B cell (primary cell): ENCODE results near the gene PRRX1. TPM values are rescaled to one million over a fixed set of nuclear protein-coding genes. Genes with fewer than 3 reads are reported as not detected.

ENCODE experiments used
- ATAC-seq: fragments of 200-7000 bp; cut with Tn5 transposase; one replicate; pipeline ENCODE4 v1.10.0; 2021; ENCODE audit warnings: low read depth, mild to moderate bottlenecking, moderate number of reproducible peaks, moderate library complexity
- CTCF ChIA-PET: fragments of 350-600 bp; sonication (Branson Sonifier 250); formaldehyde crosslinking; loops from one replicate; lab custom pipeline; 2021; ENCODE audit warnings: antibody characterized with exemption, inconsistent platforms; lab: Charles Lee
- POLR2A ChIA-PET: fragments of 350-600 bp; sonication (Branson Sonifier 250); formaldehyde crosslinking; loops from one replicate; lab custom pipeline; 2021; ENCODE audit warnings: antibody characterized with exemption; lab: Charles Lee
- DNase-seq: peaks from one replicate; pipeline ENCODE4 v3.0.0; 2013
- H2AFZ ChIP-seq: 2 replicates; pipeline ENCODE4 v1.6.1; 2012; ENCODE audit warnings: mild to moderate bottlenecking, low read depth, low read length; ENCODE audit not compliant: insufficient read depth, poor library complexity, severe bottlenecking
- H3K27ac ChIP-seq, 2 donors: 1 replicate in 1 of 2; 2 replicates in 1 of 2; pipeline ENCODE4 v1.5.1; 2012 to 2013; ENCODE audit warnings: low read length in 2 of 2, mild to moderate bottlenecking in 2 of 2, moderate library complexity in 1 of 2
- H3K27me3 ChIP-seq, 4 experiments: fragments of 200-600 bp in 1 of 4; sonication (generic) in 1 of 4; replicated peaks in 1 of 4; 1 replicate in 2 of 4; 2 replicates in 2 of 4; pipeline versions ENCODE4 v1.6.1 to v1.7.0; 2013 to 2016; ENCODE audit warnings: low read length in 3 of 4, mild to moderate bottlenecking in 2 of 4, mixed read lengths in 1 of 4, moderate library complexity in 1 of 4; ENCODE audit not compliant: insufficient read depth in 4 of 4, control insufficient read depth in 3 of 4; ENCODE audit errors: control extremely low read depth in 1 of 4
- H3K36me3 ChIP-seq, 2 experiments: replicated peaks in 1 of 2; 1 replicate in 1 of 2; 2 replicates in 1 of 2; pipeline versions ENCODE4 v1.6.1 to v1.7.1; 2013; ENCODE audit warnings: low read length in 1 of 2; ENCODE audit not compliant: insufficient read depth in 2 of 2, control insufficient read depth in 1 of 2; ENCODE audit errors: control extremely low read depth in 1 of 2, extremely low read depth in 1 of 2
- H3K4me1 ChIP-seq, 2 donors: fragments of 200-600 bp in 1 of 2; sonication (generic) in 1 of 2; 1 replicate in 1 of 2; 2 replicates in 1 of 2; pipeline versions ENCODE4 v1.5.1 to v1.6.1; 2013 to 2017; ENCODE audit warnings: low read length in 2 of 2; ENCODE audit not compliant: control insufficient read depth in 2 of 2, insufficient read depth in 2 of 2
- H3K4me2 ChIP-seq: replicated peaks from 2 replicates; pipeline ENCODE3; 2012; ENCODE audit warnings: mild to moderate bottlenecking, low read depth, low read length; ENCODE audit not compliant: poor library complexity, severe bottlenecking
- H3K4me3 ChIP-seq, 5 experiments: fragments of 200-600 bp in 1 of 5; sonication (generic) in 1 of 5; 1 replicate in 3 of 5; 2 replicates in 2 of 5; pipeline versions ENCODE4 v1.5.1 to v1.7.0; 2011 to 2016; ENCODE audit warnings: low read length in 4 of 5, mild to moderate bottlenecking in 4 of 5, low read depth in 2 of 5, control low read depth in 1 of 5, moderate library complexity in 1 of 5; ENCODE audit not compliant: insufficient read depth in 1 of 5; ENCODE audit errors: control extremely low read depth in 1 of 5, extremely low read depth in 1 of 5
- H3K79me2 ChIP-seq: fragments of 200-600 bp; sonication (generic); one replicate; pipeline ENCODE4 v1.6.0; 2016; ENCODE audit warnings: low read length; ENCODE audit not compliant: control insufficient read depth, insufficient read depth
- H3K9ac ChIP-seq: fragments of 200-600 bp; sonication (generic); 2 replicates; pipeline ENCODE4 v1.6.1; 2017; ENCODE audit warnings: mild to moderate bottlenecking, low read length, moderate library complexity
- H3K9me3 ChIP-seq, 3 donors: one replicate each; pipeline versions ENCODE4 v1.6.1 to v1.7.1; 2013; ENCODE audit warnings: low read length in 2 of 3; ENCODE audit not compliant: control insufficient read depth in 2 of 3, insufficient read depth in 1 of 3; ENCODE audit errors: control extremely low read depth in 1 of 3
- H4K20me1 ChIP-seq: 2 replicates; pipeline ENCODE4 v1.6.0; 2012; ENCODE audit warnings: mild to moderate bottlenecking, low read length; ENCODE audit not compliant: insufficient read depth, control insufficient read depth, poor library complexity, severe bottlenecking
- H3K27ac Mint-ChIP-seq: one replicate; pipeline ENCODE4 v1.8.0; 2021; ENCODE audit warnings: mixed read lengths
- H3K27me3 Mint-ChIP-seq: one replicate; pipeline ENCODE4 v1.8.0; 2021; ENCODE audit warnings: mixed read lengths
- H3K4me1 Mint-ChIP-seq: one replicate; pipeline ENCODE4 v1.8.0; 2021; ENCODE audit warnings: mixed read lengths
- H3K4me3 Mint-ChIP-seq: one replicate; pipeline ENCODE4 v1.8.0; 2021; ENCODE audit warnings: mixed read lengths
- H3K9me3 Mint-ChIP-seq: one replicate; pipeline ENCODE4 v1.8.0; 2022; ENCODE audit warnings: mixed read lengths; ENCODE audit not compliant: insufficient read depth
- CTCF ChIP-seq: fragments of 200-600 bp; IDR thresholded peaks from one replicate; pipeline ENCODE4 v1.8.0; 2022; ENCODE audit warnings: antibody characterized with exemption, mild to moderate bottlenecking
- EZH2 ChIP-seq: IDR thresholded peaks from 2 replicates; pipeline ENCODE4 v1.6.1; 2012; ENCODE audit warnings: borderline replicate concordance, low read depth, mild to moderate bottlenecking, moderate library complexity, low read length; ENCODE audit not compliant: insufficient read depth, poor library complexity, severe bottlenecking
- WGBS: methylation state at CpG from one replicate; pipeline ENCODE4 v1.1.5; 2013; ENCODE audit warnings: missing lambda C conversion rate; ENCODE audit not compliant: insufficient coverage; 5-methylcytosine and 5-hydroxymethylcytosine counted together
- intact Hi-C: fragments of 100-400 bp; cut with micrococcal nuclease; formaldehyde crosslinking; loops from one replicate; pipeline ENCODE4 v1.10.0; 2022
- polyA plus RNA-seq: library from polyadenylated mRNA; depleted of rRNA; stranded (reverse); fragments of >200 nt; gene quantifications from 2 replicates; pipeline ENCODE4 v1.2.3, GENCODE V29; 2012
- total RNA-seq, 2 donors: library from RNA; stranded (reverse); fragments of 120-200 nt in 1 of 2; gene quantifications; 1 replicate in 1 of 2; 2 replicates in 1 of 2; pipeline versions ENCODE4 v1.2.3 to v1.2.4, GENCODE V29; 2013 to 2022

Gene PRRX1
- total and polyA plus RNA-seq, 2 donors (not counting 1 experiment from before 2014, with no cell fraction given): not detected

GRCh38 chr1:170665629-170666028 is 1.7 kb downstream of the PRRX1 start:
- Histone ChIP-seq H3K36me3 (no peaks in the 10 kb centered on the region), H3K4me3 (no peak overlapping the region), H3K27me3 (peaks cover 0 to 87% (median 40%) of the 10 kb centered on the region in 4 experiments), H3K9me3 (peaks cover 0 to 13% (median 0%) of the 10 kb centered on the region in 3 donors), H3K9ac (no peak overlapping the region), H4K20me1 (no peaks in the 10 kb centered on the region), H3K4me1 (peaks cover 12 to 14% of the 10 kb centered on the region in 2 donors), H2AFZ (no peak overlapping the region), H3K4me2 (no peak overlapping the region), H3K79me2 (no peaks in the 10 kb centered on the region), H3K27ac (no peak overlapping the region)
- intact Hi-C loops: no loop called here
- ATAC-seq (no peak), DNase-seq (peak; percentile 5)
- ChIA-PET POLR2A (no interaction called here), CTCF (no interaction called here)
- Mint-ChIP-seq H3K4me3 (no peak overlapping the region), H3K4me1 (peaks cover 6% of the 10 kb centered on the region), H3K27ac (no peak overlapping the region), H3K27me3 (peaks cover 70% of the 10 kb centered on the region), H3K9me3 (no peaks in the 10 kb centered on the region)
- TF ChIP-seq CTCF: no peak
- no peak for TF ChIP-seq EZH2
- 17% methylated on average over 14 of the region's 14 CpGs for WGBS

- CTCF ChIA-PET: no interaction called here
- Mint-ChIP-seq H3K27ac (no peak overlapping the region), H3K4me1 (peaks cover 6% of the 10 kb centered on the region), H3K4me3 (no peak overlapping the region), H3K9me3 (no peaks in the 10 kb centered on the region), H3K27me3 (peaks cover 73% of the 10 kb centered on the region)
- H2AFZ ChIP-seq: no peak overlapping the region
- H3K9me3 ChIP-seq: peaks cover 0 to 9% (median 0%) of the 10 kb centered on the region in 3 donors
- H3K79me2 ChIP-seq: no peaks in the 10 kb centered on the region
- no peak overlapping the region for H3K9ac ChIP-seq
- peaks cover 12 to 14% of the 10 kb centered on the region in 2 donors for H3K4me1 ChIP-seq
- H3K27ac ChIP-seq: no peak overlapping the region
- no peaks in the 10 kb centered on the region for H3K36me3 ChIP-seq
- 32% methylated on average over 30 of the region's 32 CpGs for WGBS
- POLR2A ChIA-PET: no interaction called here
- ATAC-seq (no peak), DNase-seq (no peak)
- no peaks in the 10 kb centered on the region for H4K20me1 ChIP-seq
- no peak overlapping the region for H3K4me3 ChIP-seq
- H3K4me2 ChIP-seq: no peak overlapping the region
- intact Hi-C loops: no loop called here
- TF ChIP-seq CTCF (no peak), EZH2 (no peak)
- peaks cover 0 to 83% (median 39%) of the 10 kb centered on the region in 4 experiments for H3K27me3 ChIP-seq
Measured at GRCh38 chr1:170666541-170667254, 2.8 kb downstream of the PRRX1 start.
